NCI-H187 (cell line): ENCODE results near the gene SPAG8.

Experiments
- DNase-seq, 2 experiments: peaks; one replicate each; lab custom pipeline; 2025; lab: John Stamatoyannopoulos, UW

Gene SPAG8

DNA sequence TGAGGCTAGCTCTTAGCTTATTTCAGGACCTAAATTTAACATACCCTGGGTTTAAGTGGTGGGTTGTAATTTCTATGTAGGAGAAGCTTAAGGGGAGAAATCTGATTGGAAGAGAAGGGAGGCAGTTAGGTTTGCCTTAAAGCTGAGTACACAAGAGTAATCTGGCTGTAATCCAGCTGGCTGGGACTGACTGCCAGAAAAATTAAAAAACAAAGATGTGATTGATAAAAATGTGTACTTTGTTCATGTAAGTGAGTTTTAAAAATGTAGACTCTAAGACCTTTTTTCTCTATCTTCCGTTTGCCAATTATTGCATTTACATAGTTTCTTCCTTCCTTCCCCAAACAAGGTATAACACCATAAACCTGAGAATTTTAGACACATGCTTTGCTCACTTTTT lies 40.5 kb downstream of the SPAG8 start:
- no peak for DNase-seq

DNA sequence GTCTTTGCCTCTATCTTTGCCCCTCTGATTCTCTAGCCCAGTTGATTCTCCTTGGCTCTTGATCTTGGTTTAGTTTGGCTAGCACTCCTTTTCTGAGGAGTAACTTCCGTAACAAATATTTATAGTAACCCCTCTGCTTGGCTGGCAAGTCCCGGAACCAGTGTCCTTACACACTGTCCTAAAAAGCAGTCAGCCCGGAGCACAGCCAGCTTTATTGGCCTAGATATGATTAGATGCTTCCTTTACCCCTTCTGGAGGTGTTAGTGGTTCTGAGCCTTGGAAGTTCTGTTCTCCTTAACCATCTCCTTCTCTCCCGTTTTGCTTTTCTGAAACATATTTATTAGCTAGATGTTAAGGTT lies 41.0 kb downstream of the SPAG8 start:
- DNase-seq = no peak

DNA sequence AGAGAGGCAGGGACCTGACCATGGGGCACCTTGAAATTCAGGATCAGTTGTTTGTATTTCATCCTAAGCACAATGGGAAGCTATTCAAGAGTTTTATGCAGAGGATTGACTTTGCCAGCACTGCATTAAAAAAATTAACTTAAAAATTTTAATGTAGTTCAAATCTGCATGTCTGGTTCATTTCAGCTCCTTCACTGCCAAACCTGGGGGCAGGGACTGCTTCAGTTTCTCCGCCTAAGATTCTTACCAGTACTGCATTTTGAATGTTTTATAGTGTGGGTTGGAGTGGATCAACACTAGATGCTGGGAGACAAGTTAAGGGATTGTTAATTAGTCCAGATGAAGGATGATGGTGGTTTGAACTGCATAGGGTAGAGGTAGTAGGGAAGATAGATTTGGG lies 42.3 kb downstream of the SPAG8 start:
- DNase-seq = no peak

DNA sequence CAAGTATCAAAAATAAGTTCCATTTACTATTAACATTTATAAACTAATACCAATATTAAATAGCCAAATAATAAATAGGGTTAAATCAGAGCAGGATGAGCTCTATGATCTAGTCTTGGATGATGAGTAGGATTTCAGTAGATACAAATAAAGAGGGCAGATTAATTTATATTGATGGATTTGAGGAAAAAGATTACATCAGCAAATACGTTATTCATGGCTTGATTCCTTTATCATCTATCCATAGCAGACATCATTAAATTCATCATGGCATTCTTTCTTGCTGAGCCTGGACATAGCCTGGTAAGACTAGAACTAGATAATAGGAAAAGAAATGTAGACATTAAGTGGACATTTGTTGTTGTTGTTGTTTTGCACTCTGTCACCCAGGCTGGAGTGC lies 44.6 kb downstream of the SPAG8 start:
- no peak for DNase-seq

DNA sequence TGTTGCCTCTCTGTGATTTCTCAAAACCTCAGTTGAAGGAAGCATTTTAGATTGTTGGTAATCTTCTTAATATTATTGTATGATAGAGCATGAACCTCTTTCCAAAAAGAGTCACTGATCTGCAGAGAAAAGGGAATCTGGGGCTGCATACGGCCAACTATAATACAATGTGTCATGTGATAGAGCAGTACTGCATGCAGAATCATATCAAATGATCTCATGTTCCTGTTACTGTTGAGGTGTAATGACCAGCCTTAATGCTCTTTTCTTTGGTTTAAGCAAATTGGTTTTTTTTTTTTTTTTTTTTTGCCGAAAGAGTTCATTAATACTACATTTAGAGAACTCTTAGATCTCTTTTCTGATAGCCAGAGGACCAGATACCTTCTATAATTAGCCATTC lies 45.1 kb downstream of the SPAG8 start:
- no peak for DNase-seq

DNA sequence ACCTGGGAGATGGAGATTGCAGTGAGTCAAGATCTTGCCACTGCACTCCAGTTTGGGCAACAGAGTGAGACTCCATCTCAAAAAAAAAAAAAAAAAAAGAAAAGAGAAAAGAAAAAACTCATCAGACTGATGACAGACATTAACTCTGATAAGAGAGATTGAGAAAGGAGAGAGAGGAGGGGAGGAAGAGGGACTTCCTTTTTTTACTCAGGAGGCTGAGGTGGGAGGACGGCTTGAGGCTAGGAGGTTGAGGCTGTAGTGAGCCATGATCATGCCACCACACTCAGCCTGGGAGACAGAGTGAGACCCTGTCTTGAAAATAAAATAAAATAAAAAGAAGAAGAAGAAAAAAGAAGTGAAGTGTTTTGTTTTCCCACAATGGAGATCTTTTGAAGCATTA lies 48.3 kb downstream of the SPAG8 start:
- DNase-seq = no peak

DNA sequence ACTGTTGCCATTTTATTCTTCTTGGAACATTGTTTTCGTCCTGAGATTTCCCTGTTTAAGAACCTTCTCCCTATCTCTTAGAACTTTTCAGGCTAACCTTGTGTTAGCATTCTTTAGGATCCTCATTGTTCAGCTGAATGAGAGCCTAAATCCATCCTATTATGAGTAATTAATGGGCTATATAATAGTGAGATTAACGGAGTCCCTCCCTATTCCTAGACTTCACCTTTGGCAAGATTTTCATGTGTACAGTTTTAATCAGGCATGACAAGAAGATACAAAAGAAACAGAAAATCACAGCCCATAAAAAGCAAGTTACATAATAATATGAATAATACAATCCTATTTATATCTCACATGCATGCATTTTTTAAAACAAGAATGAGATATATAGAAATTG lies 48.9 kb downstream of the SPAG8 start:
- no peak for DNase-seq

DNA sequence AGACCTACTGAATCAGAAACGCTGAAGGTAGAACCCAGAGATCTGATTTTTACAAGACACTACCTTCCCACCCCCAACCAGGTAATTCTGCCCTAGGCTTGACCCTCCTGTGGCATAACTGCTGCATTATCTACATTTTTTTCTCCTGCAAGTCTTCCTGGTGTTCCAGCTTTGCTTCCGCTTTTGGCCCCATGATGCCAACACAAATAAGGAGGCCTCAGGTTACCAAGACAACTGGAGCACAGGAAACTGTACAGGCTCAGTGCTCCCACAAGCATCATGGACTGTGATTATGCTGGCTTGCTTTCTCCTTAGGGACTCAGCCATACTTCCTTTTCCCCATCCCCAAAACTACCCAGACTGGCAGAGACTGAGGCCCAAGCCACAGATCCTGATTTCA lies 51.4 kb downstream of the SPAG8 start:
- DNase-seq = no peak

DNA sequence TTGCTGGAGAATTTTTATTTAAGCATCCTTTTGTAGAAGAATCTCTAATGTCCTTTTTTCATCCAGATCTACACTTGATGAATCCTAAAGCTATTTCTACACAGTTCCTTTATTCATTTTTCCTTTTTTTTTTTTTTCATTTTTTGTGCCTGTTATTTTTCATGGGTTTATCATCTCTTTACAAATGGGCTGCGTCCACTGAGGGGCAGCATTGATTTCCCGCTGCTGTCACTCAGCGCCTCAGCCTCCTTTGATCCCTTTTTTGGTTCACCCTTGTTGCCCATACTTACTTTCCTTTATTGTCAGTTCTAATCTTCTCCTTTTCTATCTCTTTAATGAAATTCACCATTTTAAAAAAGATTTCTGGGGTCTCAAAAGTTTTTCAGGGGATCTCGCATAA lies 52.3 kb downstream of the SPAG8 start:
- DNase-seq = no peak
